ENCODE data around the gene LENG1.

DNA sequence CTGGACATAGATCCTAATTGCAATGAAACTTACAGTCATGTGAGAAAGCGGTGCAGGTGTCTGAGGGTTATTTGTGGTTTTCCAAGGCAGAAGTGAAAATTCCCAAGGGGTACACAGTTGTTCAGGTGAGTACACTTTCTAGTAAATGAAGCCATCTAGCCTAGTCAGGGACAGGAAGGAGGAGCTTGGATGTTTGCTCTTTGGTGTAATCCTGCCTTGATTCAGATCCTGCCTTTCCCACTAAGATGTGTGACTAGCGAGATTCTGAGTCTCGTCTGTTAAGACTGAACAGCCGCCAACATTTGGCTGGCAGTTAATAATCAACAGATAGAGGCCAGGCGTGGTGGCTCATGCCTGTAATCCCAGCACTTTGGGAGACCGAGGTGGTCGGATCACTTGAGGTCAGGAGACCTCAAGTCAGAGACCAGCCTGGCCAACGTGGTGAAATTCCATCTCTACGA is 43.7 kb upstream of the LENG1 start:
- TF ChIP-seq CTCF (IDR thresholded peaks at IDR 0.05 in 2 of 3, conservative IDR thresholded peaks at IDR 0.05 in 1 of 3; ENCODE audit: insufficient read depth in 2 of 3, low read depth in 1 of 3, low read length in 3 of 3) (no peak), MEIS2 (IDR thresholded peaks at IDR 0.05; ENCODE audit: partially characterized antibody) (no peak), HINFP (tag; conservative IDR thresholded peaks at IDR 0.05; ENCODE audit: low read depth) (no peak), EP300 (IDR thresholded peaks at IDR 0.05; ENCODE audit: low read length) (no peak)

All from K562 (cell line).